ENCODE results near the gene PTTG2.

DNA sequence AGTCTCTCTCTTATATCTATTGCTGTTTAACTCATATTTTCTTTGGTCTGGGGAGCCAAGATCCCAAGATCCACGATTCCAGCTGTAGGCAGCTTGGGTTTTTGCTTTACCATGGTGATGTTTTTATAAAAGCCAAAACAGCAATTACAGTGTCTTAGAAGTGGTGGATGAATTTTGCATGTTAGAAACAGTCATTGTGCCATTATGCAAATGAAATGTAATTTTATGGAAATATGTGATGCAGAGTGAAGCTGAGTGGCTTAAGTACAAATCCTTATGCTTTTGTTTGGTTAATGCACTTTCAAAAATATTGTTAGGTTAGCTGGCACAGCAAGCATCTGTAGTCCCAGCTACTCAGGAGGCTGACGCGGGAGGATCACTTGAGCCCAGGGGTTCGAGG lies 32.8 kb upstream of the PTTG2 start:
- TF ChIP-seq, protein P1, sequence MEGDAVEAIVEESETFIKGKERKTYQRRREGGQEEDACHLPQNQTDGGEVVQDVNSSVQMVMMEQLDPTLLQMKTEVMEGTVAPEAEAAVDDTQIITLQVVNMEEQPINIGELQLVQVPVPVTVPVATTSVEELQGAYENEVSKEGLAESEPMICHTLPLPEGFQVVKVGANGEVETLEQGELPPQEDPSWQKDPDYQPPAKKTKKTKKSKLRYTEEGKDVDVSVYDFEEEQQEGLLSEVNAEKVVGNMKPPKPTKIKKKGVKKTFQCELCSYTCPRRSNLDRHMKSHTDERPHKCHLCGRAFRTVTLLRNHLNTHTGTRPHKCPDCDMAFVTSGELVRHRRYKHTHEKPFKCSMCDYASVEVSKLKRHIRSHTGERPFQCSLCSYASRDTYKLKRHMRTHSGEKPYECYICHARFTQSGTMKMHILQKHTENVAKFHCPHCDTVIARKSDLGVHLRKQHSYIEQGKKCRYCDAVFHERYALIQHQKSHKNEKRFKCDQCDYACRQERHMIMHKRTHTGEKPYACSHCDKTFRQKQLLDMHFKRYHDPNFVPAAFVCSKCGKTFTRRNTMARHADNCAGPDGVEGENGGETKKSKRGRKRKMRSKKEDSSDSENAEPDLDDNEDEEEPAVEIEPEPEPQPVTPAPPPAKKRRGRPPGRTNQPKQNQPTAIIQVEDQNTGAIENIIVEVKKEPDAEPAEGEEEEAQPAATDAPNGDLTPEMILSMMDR (IDR thresholded peaks at IDR 0.05; ENCODE audit: poor library complexity, severe bottlenecking) = no peak
- no peak for TF ChIP-seq RAD21 (conservative IDR thresholded peaks at IDR 0.05)
- TF ChIP-seq REST (IDR thresholded peaks at IDR 0.05; ENCODE audit: borderline replicate concordance) = no peak

All from neural cell (in vitro differentiated cells).